OCI-LY7 (cell line): ENCODE results near the gene EPHB3.

Source experiments
- CTCF ChIP-seq: fragments of 200-600 bp; sonication (generic); conservative IDR thresholded peaks from 2 replicates; pipeline ENCODE4 v1.5.1; 2014; ENCODE audit warnings: mild to moderate bottlenecking, antibody characterized with exemption, low read length, moderate library complexity, mixed read lengths
- EZH2phosphoT487 ChIP-seq: fragments of 200-600 bp; sonication (generic); IDR thresholded peaks from 2 replicates; pipeline ENCODE4 v1.6.1; 2018; ENCODE audit warnings: low read depth, borderline replicate concordance, mild to moderate bottlenecking, mixed run types, antibody characterized with exemption, low read length, moderate library complexity, mixed read lengths

GRCh38 chr3:184593928-184594303 lies 32.3 kb downstream of the EPHB3 start:
- TF ChIP-seq CTCF: no peak
- TF ChIP-seq EZH2phosphoT487: no peak
